HG02840 (cell line): ENCODE data around the gene TDRD3.
"Not testable (repeated sequence)": the region's sequence is repeated elsewhere in the genome, so short reads cannot be mapped to it uniquely, and the experiment has no call there.

Experiments
- ATAC-seq: cut with Tn5 transposase; IDR thresholded peaks from one replicate; pipeline ENCODE4 v1.9.1; 2021; ENCODE audit warnings: mild to moderate bottlenecking, moderate library complexity, moderate number of reproducible peaks; ENCODE audit not compliant: unreplicated experiment, low FRiP score

TDRD3 gene

DNA sequence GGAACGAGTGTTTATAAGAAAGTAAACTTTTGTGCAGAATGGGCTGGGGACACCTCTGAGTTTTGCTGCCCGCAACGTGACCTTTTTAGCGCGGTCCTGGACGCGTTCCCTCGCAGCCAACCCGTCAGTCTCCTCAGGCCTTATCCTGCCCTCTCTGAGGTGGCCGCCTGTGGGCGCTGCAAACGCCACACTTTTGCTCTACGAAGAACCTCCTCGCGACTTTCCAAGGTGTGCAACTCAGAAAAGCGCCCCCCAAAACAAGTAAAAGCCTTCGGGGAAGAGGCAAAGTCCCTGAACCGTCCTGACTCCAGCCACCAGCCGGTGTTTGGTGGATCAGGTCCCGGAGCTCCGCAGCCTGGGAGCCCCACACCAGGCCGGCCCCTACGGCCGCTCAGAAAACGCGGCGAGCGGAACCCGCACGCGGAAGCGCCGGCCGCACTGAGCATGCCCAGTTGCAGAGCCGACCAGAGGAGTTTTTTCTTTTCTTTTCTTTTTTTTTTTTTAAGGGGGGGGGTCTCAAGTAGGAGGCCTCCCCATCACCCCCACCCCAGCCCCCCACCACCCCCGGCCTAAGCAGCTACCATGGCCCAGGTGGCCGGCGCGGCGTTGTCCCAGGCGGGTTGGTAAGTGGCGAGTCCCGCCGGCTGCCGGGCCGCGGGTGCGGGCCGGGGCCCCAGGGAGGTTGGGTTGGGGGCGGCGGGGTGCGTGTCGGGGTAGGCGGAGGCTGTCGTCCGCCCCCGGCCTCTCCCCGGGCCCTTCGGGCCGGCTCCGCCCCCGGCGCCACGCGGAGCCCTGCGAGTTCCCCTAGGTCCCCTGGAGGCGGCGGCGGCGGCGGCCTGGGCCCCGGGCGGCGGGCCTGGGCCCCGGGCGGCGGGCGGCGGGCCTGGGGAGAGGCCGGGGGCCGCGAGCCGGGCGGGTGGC is at the start of gene TDRD3:
Gene TDRD3, plus strand, starts transcription at position 438 of the 921 bp plus-strand sequence. Its CDS starts 145 bp downstream, at position 583.
- ATAC-seq: peak; percentile 64

- ATAC-seq: no peak
Observed at GRCh38 chr13:60347690-60348089, 49.3 kb upstream of the TDRD3 start.

DNA sequence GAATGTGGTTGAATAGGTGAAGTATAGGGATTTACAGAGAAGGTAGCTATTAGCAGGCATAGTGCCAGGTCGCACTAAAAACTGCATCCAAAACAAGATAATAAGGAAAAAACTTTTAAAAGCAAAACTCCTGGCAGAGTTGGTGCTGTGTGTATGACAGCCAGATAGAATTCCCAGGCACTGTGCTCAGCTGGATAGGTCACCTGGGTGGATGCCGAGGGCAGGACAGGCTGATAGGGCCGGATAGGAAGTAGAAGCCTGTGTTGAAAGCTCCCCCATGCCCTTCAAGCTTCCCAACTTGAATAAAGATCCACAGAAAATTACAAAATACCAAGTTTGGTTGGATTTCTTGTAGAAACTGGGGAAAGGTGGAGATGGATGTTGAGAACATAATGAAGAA is 48.9 kb upstream of the TDRD3 start:
- no peak for ATAC-seq

DNA sequence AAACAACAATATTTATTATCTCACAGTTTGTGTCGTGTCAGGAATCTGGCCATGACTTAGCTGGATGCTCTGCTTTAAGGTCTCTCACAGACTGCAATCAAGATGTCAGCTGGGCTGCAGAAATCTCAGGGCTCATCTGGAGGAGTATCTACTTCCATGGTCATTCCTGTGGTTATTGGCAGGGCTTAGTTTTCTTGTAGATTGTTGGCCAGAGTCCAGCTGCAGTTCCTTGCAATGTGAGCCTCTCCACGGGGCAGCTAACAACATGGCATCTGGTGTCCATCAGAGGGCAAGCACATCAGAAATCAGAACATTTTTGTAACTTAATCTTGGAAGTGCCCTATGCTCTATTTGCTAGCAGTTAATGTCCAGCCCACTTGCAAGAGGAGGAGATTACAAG is 45.7 kb upstream of the TDRD3 start:
- ATAC-seq: no peak

DNA sequence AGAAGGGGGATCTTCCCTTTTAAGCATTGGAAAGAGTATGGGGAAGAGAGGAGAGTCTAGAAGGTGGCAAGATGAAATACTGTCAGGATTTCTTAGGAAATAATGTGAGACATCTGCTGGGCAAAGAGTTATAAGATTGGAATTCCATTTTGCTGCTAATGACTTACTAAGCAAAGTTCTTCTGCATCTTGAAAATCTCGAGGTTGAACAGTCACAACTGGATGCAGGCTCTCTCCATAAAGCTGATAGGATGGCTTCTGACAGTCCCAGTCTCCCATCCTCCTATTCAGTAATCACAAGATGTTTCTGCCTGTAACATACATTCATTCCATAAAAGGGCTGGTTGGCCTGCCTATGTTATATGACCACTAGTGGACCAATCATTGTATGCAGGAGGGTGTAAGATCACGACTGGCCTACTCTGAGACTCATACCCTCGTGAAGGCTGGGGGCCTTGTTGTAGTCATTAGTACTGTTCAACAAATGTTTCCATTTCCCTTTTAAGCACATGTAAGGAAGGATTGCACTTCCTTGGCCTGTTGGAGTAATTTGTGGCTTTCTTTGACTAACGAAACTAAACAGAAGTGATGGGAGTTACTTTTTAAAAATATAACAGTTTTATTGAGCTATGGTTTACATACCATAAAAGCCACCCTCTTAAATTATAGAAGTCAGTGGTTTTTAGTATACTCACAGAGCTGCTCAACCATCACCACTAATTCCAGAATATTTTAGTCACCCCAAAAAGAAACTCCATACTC is 45.0 kb upstream of the TDRD3 start:
- ATAC-seq: no peak

GRCh38 chr13:60352644-60353043 is 44.4 kb upstream of the TDRD3 start:
- ATAC-seq: no peak

GRCh38 chr13:60355056-60355455 is 42.0 kb upstream of the TDRD3 start:
- ATAC-seq: no peak

- ATAC-seq: no peak
Observed at GRCh38 chr13:60356970-60357369, 40.0 kb upstream of the TDRD3 start.

GRCh38 chr13:60358453-60358852 is 38.6 kb upstream of the TDRD3 start:
- ATAC-seq: no peak

GRCh38 chr13:60363288-60363687 is 33.7 kb upstream of the TDRD3 start:
- no peak for ATAC-seq

DNA sequence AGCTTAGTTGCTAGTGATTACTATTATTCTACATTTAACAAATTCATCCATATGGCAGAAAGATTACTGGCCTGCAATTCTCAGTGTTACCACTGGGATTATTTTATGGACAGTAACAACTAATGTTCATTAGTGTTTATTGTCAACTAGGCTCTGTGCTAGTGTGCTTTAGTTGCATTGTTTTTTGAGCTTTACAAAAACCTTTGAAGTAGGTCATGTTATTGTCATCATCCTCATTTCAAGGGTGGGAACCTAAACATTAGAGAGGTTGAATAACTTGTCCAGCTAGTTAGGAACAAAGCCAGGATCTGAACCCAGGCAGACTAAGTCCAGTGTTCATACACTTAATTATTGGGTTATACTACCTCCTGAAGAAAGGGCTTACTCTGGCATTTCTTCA is 27.8 kb upstream of the TDRD3 start:
- no peak for ATAC-seq

GRCh38 chr13:60370343-60370742 is 26.7 kb upstream of the TDRD3 start:
- ATAC-seq: no peak

DNA sequence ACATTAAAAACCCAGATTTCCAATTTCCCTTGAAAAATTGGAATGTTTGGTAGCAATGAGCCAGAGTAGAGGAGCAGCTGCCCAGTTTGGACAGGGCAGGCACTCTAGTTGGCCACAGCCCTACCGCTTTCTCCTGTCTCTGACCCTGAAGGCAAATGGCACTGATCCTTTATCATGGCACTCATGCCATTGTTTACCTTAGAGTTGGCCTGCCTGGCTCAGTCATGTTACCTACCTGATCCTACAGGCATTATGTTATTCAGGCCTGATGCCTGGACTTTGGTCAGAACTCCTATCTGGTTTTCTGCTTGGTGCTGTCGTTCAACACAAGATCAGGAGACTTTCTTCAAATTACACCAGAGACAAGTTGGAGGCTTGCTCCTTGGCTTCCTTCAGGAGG is 24.9 kb upstream of the TDRD3 start:
- no peak for ATAC-seq

DNA sequence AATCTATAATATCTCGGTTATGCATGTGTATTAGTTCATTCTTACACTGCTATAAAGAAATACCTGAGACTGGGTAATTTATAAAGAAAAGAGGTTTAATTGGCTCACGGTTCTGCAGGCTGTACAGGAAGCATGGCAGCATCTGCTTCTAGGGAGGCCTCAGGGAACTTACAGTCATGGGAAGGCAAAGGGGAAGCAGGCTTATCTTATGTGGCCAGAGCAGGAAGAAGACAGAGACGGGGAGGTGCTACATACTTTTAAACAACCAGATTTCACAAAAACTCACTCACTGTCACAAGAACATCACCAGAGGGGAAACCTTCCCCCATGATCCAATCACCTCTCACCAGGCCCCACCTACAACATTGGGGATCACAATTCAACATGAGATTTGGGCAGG is 17.7 kb upstream of the TDRD3 start:
- ATAC-seq: not testable (repeated sequence)

DNA sequence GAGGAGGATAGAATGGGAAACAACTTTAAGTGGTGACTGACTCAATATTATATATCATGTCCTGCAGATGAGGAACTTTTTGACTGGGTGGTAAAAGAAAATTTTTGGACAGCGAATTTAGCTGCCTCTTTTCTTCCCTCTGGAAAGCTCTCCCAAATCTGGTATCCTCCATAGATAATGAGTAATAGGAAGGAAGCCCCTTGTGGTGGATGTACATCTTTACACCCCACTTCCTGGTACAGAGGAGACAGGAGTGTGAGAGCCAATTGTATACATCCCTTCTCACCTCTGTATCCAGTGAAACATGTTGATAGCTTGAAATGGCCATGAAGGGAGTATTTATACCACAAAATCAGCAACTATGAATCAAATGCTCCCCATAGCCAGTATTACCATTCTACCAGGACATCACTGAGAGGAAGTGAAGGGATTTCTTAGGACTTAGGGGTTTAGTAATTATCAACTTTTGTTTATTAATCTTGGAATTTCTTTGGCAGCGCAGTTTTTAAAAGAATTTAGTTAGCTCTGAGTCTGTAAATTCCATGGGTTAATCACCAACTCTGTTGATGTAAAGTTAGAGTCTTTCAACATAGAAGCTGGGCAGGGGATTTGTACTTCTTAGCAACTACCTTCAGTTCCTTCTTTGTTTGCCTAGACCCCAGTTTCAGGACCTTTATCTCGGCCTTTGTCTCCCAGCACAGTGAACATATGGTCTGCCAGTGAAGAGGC is 17.0 kb upstream of the TDRD3 start:
- no peak for ATAC-seq

- no peak for ATAC-seq
Observed at GRCh38 chr13:60384911-60385310, 12.1 kb upstream of the TDRD3 start.

GRCh38 chr13:60386250-60386649 is 10.8 kb upstream of the TDRD3 start:
- no peak for ATAC-seq

- no peak for ATAC-seq
Observed at GRCh38 chr13:60392131-60392530, 4.9 kb upstream of the TDRD3 start.

DNA sequence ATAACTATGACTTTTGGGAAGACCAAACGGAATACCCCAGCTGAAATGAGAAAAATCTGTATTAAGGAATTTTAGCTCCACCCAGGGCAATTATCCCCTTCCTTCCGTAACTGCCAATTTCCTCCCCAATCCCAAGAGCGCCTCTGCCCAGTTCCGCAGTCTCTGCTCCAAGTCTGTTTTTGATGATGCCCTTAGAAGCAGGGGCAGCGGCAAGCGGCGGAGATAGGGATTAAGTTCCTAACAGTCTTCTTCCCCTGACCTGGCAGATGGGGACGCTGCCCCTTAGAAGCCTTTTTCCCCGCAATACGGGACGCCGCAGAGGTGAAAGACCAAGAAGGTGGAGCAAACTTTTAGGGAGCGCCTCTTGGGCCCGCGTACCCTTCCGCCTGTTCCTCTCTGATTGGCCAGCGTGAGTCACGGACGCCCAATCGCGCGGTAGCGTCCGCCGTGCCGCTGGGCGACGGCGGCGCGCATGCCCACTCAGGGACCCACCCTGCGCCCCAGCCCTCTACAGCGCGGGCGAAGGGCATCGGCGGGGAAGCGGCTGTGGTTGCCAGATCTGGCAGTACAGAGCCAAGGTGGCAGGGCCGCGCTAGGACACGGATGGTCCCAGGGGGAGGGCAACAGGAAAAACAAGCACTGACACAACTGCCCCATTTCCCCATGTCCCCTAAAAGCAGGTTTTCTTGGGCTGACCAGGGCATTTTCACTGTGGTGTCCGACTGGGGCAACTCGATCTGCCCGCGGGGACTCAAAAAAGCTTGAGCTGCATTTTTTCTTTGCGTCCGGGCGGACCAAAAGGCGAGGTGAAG is 843 bp upstream of the TDRD3 start:
- peak; percentile 65 for ATAC-seq
